ENCODE measurements around the gene MS4A7. TPM values are rescaled to one million over a fixed set of nuclear protein-coding genes. Genes with fewer than 3 reads are reported as not detected.

Gene MS4A7
- total RNA-seq, 1 donor from 2014 or later = not detected

GRCh38 chr11:60339356-60339755 is 39.0 kb upstream of the MS4A7 start:
- TF ChIP-seq CTCF (conservative IDR thresholded peaks at IDR 0.05) = no peak
- Mint-ChIP-seq H3K4me3 (no peak overlapping the region), H3K27me3 (no peaks in the 10 kb centered on the region), H3K27ac (no peak overlapping the region), H3K4me1 (ENCODE audit: unreplicated experiment) (no peaks in the 10 kb centered on the region), H3K36me3 (no peaks in the 10 kb centered on the region), H3K9me3 (no peaks in the 10 kb centered on the region)
- DNase-seq (ENCODE audit: extremely low spot score, unreplicated experiment) = no peak

GRCh38 chr11:60343094-60343704 is 35.1 kb upstream of the MS4A7 start:
- H3K9me3 Mint-ChIP-seq = no peaks in the 10 kb centered on the region
- no peak overlapping the region for H3K4me3 Mint-ChIP-seq
- no peaks in the 10 kb centered on the region for H3K4me1 Mint-ChIP-seq (ENCODE audit: unreplicated experiment)
- H3K36me3 Mint-ChIP-seq = no peaks in the 10 kb centered on the region
- no peaks in the 10 kb centered on the region for H3K27me3 Mint-ChIP-seq
- no peak overlapping the region for H3K27ac Mint-ChIP-seq
- no peak for DNase-seq (ENCODE audit: extremely low spot score, unreplicated experiment)
- TF ChIP-seq CTCF (conservative IDR thresholded peaks at IDR 0.05) = peak; percentile 81

- no peak overlapping the region for H3K27ac Mint-ChIP-seq
- H3K9me3 Mint-ChIP-seq = no peaks in the 10 kb centered on the region
- no peak for DNase-seq (ENCODE audit: extremely low spot score, unreplicated experiment)
- no peak overlapping the region for H3K4me3 Mint-ChIP-seq
- no peaks in the 10 kb centered on the region for H3K4me1 Mint-ChIP-seq (ENCODE audit: unreplicated experiment)
- no peaks in the 10 kb centered on the region for H3K36me3 Mint-ChIP-seq
- no peaks in the 10 kb centered on the region for H3K27me3 Mint-ChIP-seq
- no peak for TF ChIP-seq CTCF (conservative IDR thresholded peaks at IDR 0.05)
Measured at GRCh38 chr11:60344146-60344545, 34.2 kb upstream of the MS4A7 start.

GRCh38 chr11:60345489-60345888 is 32.8 kb upstream of the MS4A7 start:
- no peak for DNase-seq (ENCODE audit: extremely low spot score, unreplicated experiment)
- Mint-ChIP-seq H3K4me3 (no peak overlapping the region), H3K4me1 (ENCODE audit: unreplicated experiment) (no peaks in the 10 kb centered on the region), H3K27me3 (peaks cover 3% of the 10 kb centered on the region), H3K27ac (no peak overlapping the region), H3K36me3 (no peaks in the 10 kb centered on the region), H3K9me3 (no peaks in the 10 kb centered on the region)
- TF ChIP-seq CTCF (conservative IDR thresholded peaks at IDR 0.05) = peak; percentile 68

GRCh38 chr11:60347084-60347797 is 31.1 kb upstream of the MS4A7 start:
- H3K9me3 Mint-ChIP-seq = no peaks in the 10 kb centered on the region
- H3K4me1 Mint-ChIP-seq (ENCODE audit: unreplicated experiment) = no peaks in the 10 kb centered on the region

More at GRCh38 chr11:60347084-60347797, 31.1 kb upstream of the MS4A7 start:
- no peaks in the 10 kb centered on the region for H3K36me3 Mint-ChIP-seq
- peaks cover 3% of the 10 kb centered on the region for H3K27me3 Mint-ChIP-seq
- no peak overlapping the region for H3K4me3 Mint-ChIP-seq
- no peak overlapping the region for H3K27ac Mint-ChIP-seq
- TF ChIP-seq CTCF (conservative IDR thresholded peaks at IDR 0.05) = no peak
- DNase-seq (ENCODE audit: extremely low spot score, unreplicated experiment) = no peak

Data from type B pancreatic cell (in vitro differentiated cells).